ENCODE data around the gene LRMDA. TPM values are rescaled to one million over a fixed set of nuclear protein-coding genes. Genes with fewer than 3 reads are reported as not detected.

LRMDA gene
- polyA plus RNA-seq, 3 donors, result 39.8 to 59.6 (median 56.4) TPM

GRCh38 chr10:76415554-76415953, 984.1 kb downstream of the LRMDA start:
- Mint-ChIP-seq H3K27ac (no peak overlapping the region), H3K36me3 (peaks cover 5% of the 10 kb centered on the region in 2 donors), H3K9me3 (peaks cover 2 to 11% (median 5%) of the 10 kb centered on the region in 7 donors), H3K4me3 (no peak overlapping the region), H3K4me1 (peaks cover under 1% of the 10 kb centered on the region), H3K27me3 (ENCODE audit: low read depth in 3 of 3) (no peaks in the 10 kb centered on the region)
- Histone ChIP-seq H3K36me3 (replicated peaks in 1 of 2; ENCODE audit: control insufficient read depth in 1 of 2, insufficient read depth in 2 of 2, low read length in 2 of 2) (no peaks in the 10 kb centered on the region), H3K4me1 (ENCODE audit: control insufficient read depth in 1 of 2, insufficient read depth in 2 of 2, low read length in 2 of 2) (no peaks in the 10 kb centered on the region), H4K20me1 (ENCODE audit: insufficient read depth, low read length) (no peaks in the 10 kb centered on the region), H3K27ac (ENCODE audit: low read depth in 1 of 2, low read length in 2 of 2) (no peak overlapping the region), H3K9ac (ENCODE audit: insufficient read depth, low read length, poor library complexity, severe bottlenecking) (no peak overlapping the region), H2AFZ (ENCODE audit: insufficient read depth, low read depth, low read length, poor library complexity, severe bottlenecking) (no peak overlapping the region), H3K4me2 (replicated peaks; ENCODE audit: extremely low read depth, low read length, poor library complexity, severe bottlenecking) (no peak overlapping the region), H3K27me3 (ENCODE audit: control insufficient read depth in 2 of 2, insufficient read depth in 2 of 2, low read length in 2 of 2) (no peaks in the 10 kb centered on the region), H3K9me3 (replicated peaks in 1 of 2; ENCODE audit: control insufficient read depth in 1 of 2, insufficient read depth in 1 of 2, low read length in 2 of 2) (no peaks in the 10 kb centered on the region), H3K79me2 (ENCODE audit: insufficient read depth, low read length) (no peaks in the 10 kb centered on the region), H3K4me3 (replicated peaks in 1 of 3; ENCODE audit: low read depth in 2 of 3, low read length in 3 of 3) (no peak overlapping the region)
- no peak for DNase-seq
- no peak for TF ChIP-seq CTCF (IDR thresholded peaks at IDR 0.05)
- WGBS (ENCODE audit: insufficient coverage), result 100% methylated on average over 4 of the region's 7 CpGs
- intact Hi-C loops (cut with micrococcal nuclease), result no loop called here

- no peak for DNase-seq
- no peaks in the 10 kb centered on the region for H3K9me3 ChIP-seq (replicated peaks in 1 of 2; ENCODE audit: control insufficient read depth in 1 of 2, insufficient read depth in 1 of 2, low read length in 2 of 2)
- Mint-ChIP-seq H3K27ac (no peak overlapping the region), H3K27me3 (ENCODE audit: low read depth in 3 of 3) (no peaks in the 10 kb centered on the region), H3K4me1 (peaks cover 5% of the 10 kb centered on the region), H3K9me3 (peaks cover 2 to 10% (median 4%) of the 10 kb centered on the region in 7 donors), H3K36me3 (peaks cover 3 to 5% of the 10 kb centered on the region in 2 donors), H3K4me3 (no peak overlapping the region)
- intact Hi-C loops (cut with micrococcal nuclease), result no loop called here
- H3K79me2 ChIP-seq (ENCODE audit: insufficient read depth, low read length), result no peaks in the 10 kb centered on the region
- H3K27me3 ChIP-seq (ENCODE audit: control insufficient read depth in 2 of 2, insufficient read depth in 2 of 2, low read length in 2 of 2), result no peaks in the 10 kb centered on the region
- no peak for TF ChIP-seq CTCF (IDR thresholded peaks at IDR 0.05)
- H3K36me3 ChIP-seq (replicated peaks in 1 of 2; ENCODE audit: control insufficient read depth in 1 of 2, insufficient read depth in 2 of 2, low read length in 2 of 2), result no peaks in the 10 kb centered on the region
- no peak overlapping the region for H3K4me2 ChIP-seq (replicated peaks; ENCODE audit: extremely low read depth, low read length, poor library complexity, severe bottlenecking)
- H2AFZ ChIP-seq (ENCODE audit: insufficient read depth, low read depth, low read length, poor library complexity, severe bottlenecking), result no peak overlapping the region
- WGBS (ENCODE audit: insufficient coverage), result no CpG with 5 or more reads among the region's 4 CpGs
- no peak overlapping the region for H3K27ac ChIP-seq (ENCODE audit: low read depth in 1 of 2, low read length in 2 of 2)
- H3K4me3 ChIP-seq (replicated peaks in 1 of 3; ENCODE audit: low read depth in 2 of 3, low read length in 3 of 3), result no peak overlapping the region
- H3K4me1 ChIP-seq (ENCODE audit: control insufficient read depth in 1 of 2, insufficient read depth in 2 of 2, low read length in 2 of 2), result no peaks in the 10 kb centered on the region
- H4K20me1 ChIP-seq (ENCODE audit: insufficient read depth, low read length), result no peaks in the 10 kb centered on the region
- H3K9ac ChIP-seq (ENCODE audit: insufficient read depth, low read length, poor library complexity, severe bottlenecking), result no peak overlapping the region
Observed at GRCh38 chr10:76416642-76417041, 985.2 kb downstream of the LRMDA start.

All from CD14-positive monocyte (primary cell).